ENCODE results near the gene SLC1A2.

The SLC1A2 gene

GRCh38 chr11:35347921-35348331 is 71.4 kb downstream of the SLC1A2 start:
- no peak for DNase-seq

GRCh38 chr11:35347173-35347878 is 72.0 kb downstream of the SLC1A2 start:
- DNase-seq: no peak

- no peak for DNase-seq
These were observed 72.7 kb downstream of the SLC1A2 start for GRCh38 chr11:35346472-35347156.

- DNase-seq: no peak
These were observed 74.4 kb downstream of the SLC1A2 start for GRCh38 chr11:35344681-35345574.

- peak in 3 of 5 donors; percentile 22 to 84 (median 30) for DNase-seq
These were observed 76.2 kb downstream of the SLC1A2 start for GRCh38 chr11:35343033-35343598.

- no peak for DNase-seq
These were observed 78.6 kb downstream of the SLC1A2 start for GRCh38 chr11:35340715-35341114.

GRCh38 chr11:35340071-35340470 is 79.3 kb downstream of the SLC1A2 start:
- no peak for DNase-seq

- DNase-seq: no peak
These were observed 80.4 kb downstream of the SLC1A2 start for GRCh38 chr11:35338921-35339320.

- no peak for DNase-seq
These were observed 81.4 kb downstream of the SLC1A2 start for GRCh38 chr11:35337914-35338305.

GRCh38 chr11:35337136-35337913 is 82.0 kb downstream of the SLC1A2 start:
- peak in 1 of 5 donors; percentile 48 for DNase-seq

- no peak for DNase-seq
These were observed 82.6 kb downstream of the SLC1A2 start for GRCh38 chr11:35336726-35337125.

- DNase-seq: no peak
These were observed 84.1 kb downstream of the SLC1A2 start for GRCh38 chr11:35335226-35335625.

- DNase-seq: no peak
These were observed 84.8 kb downstream of the SLC1A2 start for GRCh38 chr11:35334385-35335090.

GRCh38 chr11:35332524-35332923 is 86.8 kb downstream of the SLC1A2 start:
- DNase-seq: no peak

GRCh38 chr11:35330931-35331330 is 88.4 kb downstream of the SLC1A2 start:
- peak; percentile 11 to 80 (median 34) for DNase-seq

GRCh38 chr11:35330156-35330889 is 89.0 kb downstream of the SLC1A2 start:
- no peak for DNase-seq

- no peak for DNase-seq
These were observed 91.5 kb downstream of the SLC1A2 start for GRCh38 chr11:35327829-35328228.

- no peak for DNase-seq
These were observed 93.0 kb downstream of the SLC1A2 start for GRCh38 chr11:35326266-35326879.

GRCh38 chr11:35324981-35325380 is 94.4 kb downstream of the SLC1A2 start:
- DNase-seq: no peak

GRCh38 chr11:35324183-35324886 is 95.0 kb downstream of the SLC1A2 start:
- DNase-seq: no peak
